PC-3 (cell line): ENCODE measurements around the gene KLHDC1. TPM values are rescaled to one million over a fixed set of nuclear protein-coding genes. Genes with fewer than 3 reads are reported as not detected.
"Not testable (repeated sequence)": the region's sequence is repeated elsewhere in the genome, so short reads cannot be mapped to it uniquely, and the experiment has no call there.

Experiments
- ATAC-seq: fragments of 200-7000 bp; cut with Tn5 transposase; 2 replicates; pipeline ENCODE4 v1.9.1; 2020; ENCODE audit warnings: mild to moderate bottlenecking, moderate library complexity
- BruUV-seq: library from RNA; stranded (reverse); fragments of 400-500 nt; replicated peaks from 2 replicates; lab custom pipeline; 2021; lab: Mats Ljungman, UMichigan
- CTCF ChIA-PET: fragments of 300-600 bp; sonication (Branson Sonifier 250); formaldehyde crosslinking; loops from one replicate; lab custom pipeline; 2022; ENCODE audit warnings: antibody characterized with exemption; lab: Charles Lee
- POLR2A ChIA-PET: fragments of 300-600 bp; sonication (Branson Sonifier 250); formaldehyde crosslinking; loops from one replicate; lab custom pipeline; 2022; ENCODE audit warnings: antibody characterized with exemption; ENCODE audit not compliant: unreplicated experiment; lab: Charles Lee
- DNase-seq: peaks from one replicate; pipeline ENCODE4 v3.0.0-alpha.2; 2015
- H2AFZ ChIP-seq: fragments of 300-600 bp; sonication (generic); 2 replicates; pipeline ENCODE4 v1.6.0; 2016; ENCODE audit warnings: antibody characterized with exemption, low read length
- H3F3A ChIP-seq: fragments of 300-600 bp; sonication (generic); one replicate; pipeline ENCODE4 v1.6.0; 2017; ENCODE audit warnings: antibody characterized with exemption, low read length, control low read depth, mild to moderate bottlenecking; ENCODE audit not compliant: unreplicated experiment
- H3K27ac ChIP-seq: fragments of 300-600 bp; sonication (generic); 2 replicates; pipeline ENCODE4 v1.5.1; 2016; ENCODE audit warnings: mild to moderate bottlenecking, low read length
- H3K27me3 ChIP-seq: fragments of 300-600 bp; sonication (generic); 2 replicates; pipeline ENCODE4 v1.6.1; 2016; ENCODE audit warnings: low read length, mixed read lengths
- H3K36me3 ChIP-seq: fragments of 300-600 bp; sonication (generic); 2 replicates; pipeline ENCODE4 v1.6.1; 2016; ENCODE audit warnings: low read depth, mixed run types, low read length, mixed read lengths
- H3K4me1 ChIP-seq: fragments of 300-600 bp; sonication (generic); 2 replicates; pipeline ENCODE4 v1.5.1; 2016; ENCODE audit warnings: low read length; ENCODE audit not compliant: insufficient read depth
- H3K4me2 ChIP-seq: fragments of 300-600 bp; sonication (generic); 2 replicates; pipeline ENCODE4 v1.6.0; 2016; ENCODE audit warnings: low read length
- H3K4me3 ChIP-seq: fragments of 300-600 bp; sonication (generic); 2 replicates; pipeline ENCODE4 v1.5.1; 2016; ENCODE audit warnings: mild to moderate bottlenecking, low read length, mixed read lengths
- H3K79me2 ChIP-seq: fragments of 300-600 bp; sonication (generic); 2 replicates; pipeline ENCODE4 v1.6.1; 2017; ENCODE audit warnings: low read length, mixed read lengths
- H3K9ac ChIP-seq: fragments of 300-600 bp; sonication (generic); 2 replicates; pipeline ENCODE4 v1.6.0; 2016; ENCODE audit warnings: mild to moderate bottlenecking, low read length
- H3K9me2 ChIP-seq: fragments of 300-600 bp; sonication (generic); replicated peaks from 2 replicates; pipeline ENCODE4 v1.6.1; 2016; ENCODE audit warnings: mixed run types, low read length, mixed read lengths
- H3K9me3 ChIP-seq: fragments of 300-600 bp; sonication (generic); 2 replicates; pipeline ENCODE4 v1.6.1; 2016; ENCODE audit warnings: low read length, mixed read lengths
- H4K20me1 ChIP-seq: fragments of 300-600 bp; sonication (generic); 2 replicates; pipeline ENCODE4 v1.6.1; 2016; ENCODE audit warnings: low read length, mixed read lengths
- EZH2 ChIP-seq: fragments of 300-600 bp; sonication (generic); IDR thresholded peaks from one replicate; pipeline ENCODE4 v1.6.1; 2017; ENCODE audit warnings: antibody characterized with exemption, mild to moderate bottlenecking, low read length; ENCODE audit not compliant: unreplicated experiment
- EZH2phosphoT487 ChIP-seq: fragments of 300-600 bp; sonication (generic); IDR thresholded peaks from 2 replicates; pipeline ENCODE4 v1.6.1; 2018; ENCODE audit warnings: mild to moderate bottlenecking, antibody characterized with exemption, low read length, borderline replicate concordance
- intact Hi-C: fragments of 100-400 bp; cut with micrococcal nuclease; formaldehyde crosslinking; loops from 2 replicates; pipeline ENCODE4 v1.9.0; 2023
- total RNA-seq: library from RNA; depleted of rRNA; stranded (reverse); fragments of >200 nt; gene quantifications from 2 replicates; pipeline ENCODE4 v1.2.3, GENCODE V29; 2014
- TF ChIP-seq, protein P1 (sequence below): fragments of 300-600 bp; sonication (generic); conservative IDR thresholded peaks from 2 replicates; pipeline ENCODE4 v1.5.1; 2017; ENCODE audit warnings: antibody characterized with exemption, low read depth, mild to moderate bottlenecking, low read length

Gene KLHDC1
- total RNA-seq, 1 experiment from 2014 or later: 0.07 TPM

GRCh38 chr14:49778421-49778820, 85.5 kb downstream of the KLHDC1 start:
- CTCF ChIA-PET: no interaction called here
- Histone ChIP-seq H3K79me2 (no peaks in the 10 kb centered on the region), H3K4me2 (no peak overlapping the region), H3K27me3 (no peaks in the 10 kb centered on the region), H3K4me3 (no peak overlapping the region), H4K20me1 (no peaks in the 10 kb centered on the region), H3K36me3 (peaks cover 53% of the 10 kb centered on the region), H3K9me3 (no peaks in the 10 kb centered on the region), H3K9ac (no peak overlapping the region), H3K9me2 (no peaks in the 10 kb centered on the region), H2AFZ (no peak overlapping the region), H3K4me1 (no peaks in the 10 kb centered on the region), H3K27ac (no peak overlapping the region), H3F3A (no peaks in the 10 kb centered on the region)
- intact Hi-C loops: loop anchor here (5.0 kb wide), 1 partner anchor 34 kb away; no protein-coding TSS in a partner anchor
- no peak for ATAC-seq
- POLR2A ChIA-PET: no interaction called here
- DNase-seq: no peak
- no peak for TF ChIP-seq EZH2
- TF ChIP-seq, protein P1, sequence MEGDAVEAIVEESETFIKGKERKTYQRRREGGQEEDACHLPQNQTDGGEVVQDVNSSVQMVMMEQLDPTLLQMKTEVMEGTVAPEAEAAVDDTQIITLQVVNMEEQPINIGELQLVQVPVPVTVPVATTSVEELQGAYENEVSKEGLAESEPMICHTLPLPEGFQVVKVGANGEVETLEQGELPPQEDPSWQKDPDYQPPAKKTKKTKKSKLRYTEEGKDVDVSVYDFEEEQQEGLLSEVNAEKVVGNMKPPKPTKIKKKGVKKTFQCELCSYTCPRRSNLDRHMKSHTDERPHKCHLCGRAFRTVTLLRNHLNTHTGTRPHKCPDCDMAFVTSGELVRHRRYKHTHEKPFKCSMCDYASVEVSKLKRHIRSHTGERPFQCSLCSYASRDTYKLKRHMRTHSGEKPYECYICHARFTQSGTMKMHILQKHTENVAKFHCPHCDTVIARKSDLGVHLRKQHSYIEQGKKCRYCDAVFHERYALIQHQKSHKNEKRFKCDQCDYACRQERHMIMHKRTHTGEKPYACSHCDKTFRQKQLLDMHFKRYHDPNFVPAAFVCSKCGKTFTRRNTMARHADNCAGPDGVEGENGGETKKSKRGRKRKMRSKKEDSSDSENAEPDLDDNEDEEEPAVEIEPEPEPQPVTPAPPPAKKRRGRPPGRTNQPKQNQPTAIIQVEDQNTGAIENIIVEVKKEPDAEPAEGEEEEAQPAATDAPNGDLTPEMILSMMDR: no peak
- no TSS peak for BruUV-seq

- H3K9me3 ChIP-seq, H2AFZ ChIP-seq, H3K4me3 ChIP-seq, H3K4me2 ChIP-seq, CTCF ChIA-PET, H4K20me1 ChIP-seq, H3K9me2 ChIP-seq, H3K4me1 ChIP-seq, H3K27me3 ChIP-seq, H3K79me2 ChIP-seq, H3K9ac ChIP-seq, H3F3A ChIP-seq, ATAC-seq, H3K27ac ChIP-seq, BruUV-seq, DNase-seq, intact Hi-C loops: not testable (repeated sequence)
- peaks cover 67% of the 10 kb centered on the region for H3K36me3 ChIP-seq
- POLR2A ChIA-PET: interaction anchor here (0.7 kb wide), 1 partner anchor 87 kb away, joined by 10 read pairs; no protein-coding TSS in a partner anchor
Measured at GRCh38 chr14:49781040-49781439, 88.1 kb downstream of the KLHDC1 start.

GRCh38 chr14:49783394-49784014, 90.6 kb downstream of the KLHDC1 start:
- intact Hi-C loops: no loop called here
- H3K4me1 ChIP-seq: no peaks in the 10 kb centered on the region
- POLR2A ChIA-PET: interaction anchor here (0.6 kb wide), 1 partner anchor 16 kb away, joined by 5 read pairs; no protein-coding TSS in a partner anchor
- no peaks in the 10 kb centered on the region for H4K20me1 ChIP-seq
- TF ChIP-seq, protein P1: no peak
- TF ChIP-seq EZH2phosphoT487 (no peak), EZH2 (no peak)
- H3K4me2 ChIP-seq: no peak overlapping the region
- no TSS peak for BruUV-seq
- no peak for ATAC-seq
- no peaks in the 10 kb centered on the region for H3K27me3 ChIP-seq
- no peaks in the 10 kb centered on the region for H3K9me2 ChIP-seq
- no peak for DNase-seq
- CTCF ChIA-PET: no interaction called here
- H3K27ac ChIP-seq: no peak overlapping the region
- H3K36me3 ChIP-seq: peaks cover 80% of the 10 kb centered on the region
- no peaks in the 10 kb centered on the region for H3K9me3 ChIP-seq
- H3K4me3 ChIP-seq: no peak overlapping the region
- H3K9ac ChIP-seq: no peak overlapping the region
- no peak overlapping the region for H2AFZ ChIP-seq
- H3F3A ChIP-seq: no peaks in the 10 kb centered on the region
- no peaks in the 10 kb centered on the region for H3K79me2 ChIP-seq
